Transverse colon (tissue), 4 donors: ENCODE measurements around the gene RIMOC1. TPM values are rescaled to one million over a fixed set of nuclear protein-coding genes. Genes with fewer than 3 reads are reported as not detected.

Experiments used
- DNase-seq: peaks from one replicate; pipeline ENCODE4 v3.0.0-alpha.2; 2019
- H3K27ac ChIP-seq, 4 donors: fragments of 200-600 bp; sonication (generic); 2 replicates each; pipeline ENCODE4 v1.5.1; 2016 to 2018; ENCODE audit warnings: inconsistent platforms in 4 of 4
- H3K27me3 ChIP-seq: fragments of 200-600 bp; sonication (generic); 2 replicates; pipeline ENCODE4 v1.5.1; 2017; ENCODE audit warnings: inconsistent platforms
- H3K36me3 ChIP-seq, 4 donors: fragments of 200-600 bp; sonication (generic); 2 replicates each; pipeline ENCODE4 v1.5.1; 2017 to 2019; ENCODE audit warnings: inconsistent platforms in 4 of 4
- H3K4me1 ChIP-seq, 4 donors: fragments of 200-600 bp; sonication (generic); 2 replicates each; pipeline ENCODE4 v1.5.1; 2017 to 2020; ENCODE audit warnings: inconsistent platforms in 4 of 4
- H3K4me3 ChIP-seq, 4 donors: fragments of 200-600 bp; sonication (generic); 1 replicate in 1 of 4; 2 replicates in 3 of 4; pipeline versions ENCODE4 v1.5.1 to v1.6.1; 2017 to 2019; ENCODE audit warnings: inconsistent platforms in 4 of 4
- H3K9me3 ChIP-seq, 2 donors: fragments of 200-600 bp; sonication (generic); 2 replicates each; pipeline ENCODE4 v1.5.1; 2017 to 2019; ENCODE audit warnings: inconsistent platforms in 2 of 2
- CTCF ChIP-seq, 5 experiments: fragments of 200-600 bp in 3 of 5; fragments of 450-650 bp in 2 of 5; sonication (generic) in 3 of 5; IDR thresholded peaks; 1 replicate in 2 of 5; 2 replicates in 3 of 5; pipeline ENCODE4 v1.5.1; 2016 to 2017; ENCODE audit warnings: antibody characterized with exemption in 5 of 5, inconsistent platforms in 3 of 5, mild to moderate bottlenecking in 2 of 5, moderate library complexity in 1 of 5
- EP300 ChIP-seq: sonication (generic); formaldehyde crosslinking; IDR thresholded peaks from one replicate; pipeline ENCODE4 v1.6.1; 2017; ENCODE audit warnings: antibody characterized with exemption, low read depth
- POLR2A ChIP-seq: fragments of 450-650 bp; IDR thresholded peaks from one replicate; pipeline ENCODE4 v1.6.1; 2016; ENCODE audit warnings: antibody characterized with exemption, mild to moderate bottlenecking, moderate library complexity
- POLR2AphosphoS5 ChIP-seq, 3 donors: sonication (generic); formaldehyde crosslinking; IDR thresholded peaks; one replicate each; pipeline ENCODE4 v1.6.1; 2016; ENCODE audit warnings: antibody characterized with exemption in 3 of 3
- WGBS, 2 donors: methylation state at CpG; one replicate each; pipeline ENCODE4 v1.1.5; 2018; ENCODE audit warnings: low coverage in 1 of 2; 5-methylcytosine and 5-hydroxymethylcytosine counted together
- in situ Hi-C, 4 donors: fragments of 200-750 bp; cut with MboI; loops; one replicate each; pipeline versions ENCODE4 v1.15.0 to v1.15.1; 2017; ENCODE audit warnings: low sequenced_read_pairs in 3 of 4, low pct_ligation_motif_present in 1 of 4, low pct_unique_long_range_greater_than_20kb in 1 of 4
- intact Hi-C: fragments of 100-400 bp; cut with DNase I; formaldehyde crosslinking; loops from one replicate; pipeline ENCODE4 v1.15.1; 2023; ENCODE audit warnings: low total_unique reads
- total RNA-seq, 4 donors: library from RNA; depleted of rRNA; stranded (reverse); fragments of >200 nt; gene quantifications; one replicate each; pipeline ENCODE4 v1.1.0, GENCODE V29; 2016

Gene RIMOC1
- total RNA-seq, 4 donors from 2014 or later, result 10.9 to 19.8 (median 15.6) TPM

DNA sequence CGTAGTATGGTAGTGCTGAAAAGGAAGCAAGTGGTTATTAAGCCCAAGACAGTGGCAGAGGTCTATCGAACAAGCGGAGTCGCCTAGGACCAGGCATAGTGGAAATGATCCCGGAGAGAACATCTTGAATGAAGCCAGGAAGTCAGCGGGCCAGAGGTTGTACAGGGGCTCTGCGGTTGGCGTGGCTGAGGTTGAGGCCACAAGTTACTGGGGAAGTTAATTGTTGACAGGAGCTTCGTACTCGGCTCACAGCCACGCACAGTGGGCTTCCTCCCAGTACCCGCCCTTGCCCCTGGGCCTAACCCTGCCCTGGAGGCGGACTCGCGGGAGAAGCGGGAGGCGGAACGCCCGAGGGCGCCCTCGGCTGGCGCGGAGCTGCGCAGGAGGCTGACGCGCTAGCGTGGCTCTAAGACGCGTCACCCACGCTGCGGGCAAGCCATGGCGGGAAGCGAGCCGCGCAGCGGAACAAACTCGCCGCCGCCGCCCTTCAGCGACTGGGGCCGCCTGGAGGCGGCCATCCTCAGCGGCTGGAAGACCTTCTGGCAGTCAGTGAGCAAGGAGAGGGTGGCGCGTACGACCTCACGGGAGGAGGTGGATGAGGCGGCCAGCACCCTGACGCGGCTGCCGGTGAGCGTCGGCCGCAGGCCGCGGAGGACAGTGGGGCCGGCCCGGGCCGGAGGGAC lies 20.9 kb downstream of the RIMOC1 start, which contains the start of gene FBXO4:
Gene FBXO4 (plus strand): TSS at position 410 of the 683 bp plus-strand sequence. CDS start 29 bp downstream, at position 439.
- intact Hi-C loops, result no loop called here
- H3K36me3 ChIP-seq, result peaks cover 0 to 5% (median 0%) of the 10 kb centered on the region in 4 donors
- peak; percentile 83 for TF ChIP-seq POLR2A
- peak; percentile 32 to 91 (median 79) for TF ChIP-seq POLR2AphosphoS5 (IDR thresholded peaks at IDR 0.05)
- no peak for TF ChIP-seq EP300
- peak in 4 of 5 experiments; percentile 37 to 57 (median 52) for TF ChIP-seq CTCF (IDR thresholded peaks at IDR 0.05)

GRCh38 chr5:41925555-41925951 lies 21.4 kb downstream of the RIMOC1 start:
- peaks cover 0 to 19% (median 4%) of the 10 kb centered on the region in 4 donors for H3K4me1 ChIP-seq
- no peaks in the 10 kb centered on the region for H3K27me3 ChIP-seq
- TF ChIP-seq POLR2AphosphoS5 (IDR thresholded peaks at IDR 0.05), result no peak
- no peak for TF ChIP-seq EP300
- no peak for TF ChIP-seq CTCF (IDR thresholded peaks at IDR 0.05)
- no peak for TF ChIP-seq POLR2A
- peak overlapping the region; percentile 88 to 99 (median 92) for H3K27ac ChIP-seq
- in situ Hi-C loops, result no loop called here
- H3K36me3 ChIP-seq, result peaks cover 0 to 2% (median 0%) of the 10 kb centered on the region in 4 donors
- DNase-seq, result no peak
- H3K9me3 ChIP-seq, result no peaks in the 10 kb centered on the region
- peak overlapping the region; percentile 62 to 94 (median 72) for H3K4me3 ChIP-seq
- intact Hi-C loops, result no loop called here
- 0 to 1% methylated on average over 5 to 15 of the region's 18 CpGs for WGBS, 2 donors

More for the DNA sequence above, 20.9 kb downstream of the RIMOC1 start, which contains the start of gene FBXO4:
- Histone ChIP-seq H3K9me3 (no peaks in the 10 kb centered on the region), H3K4me3 (peak within 1 kb of the TSS; percentile 62 to 94 (median 72)), H3K27ac (peak within 1 kb of the TSS; percentile 88 to 99 (median 92)), H3K27me3 (no peaks in the 10 kb centered on the region), H3K4me1 (peaks cover 0 to 19% (median 4%) of the 10 kb centered on the region in 4 donors)
- 1 to 10% methylated on average over 3 to 37 of the region's 60 CpGs for WGBS, 2 donors
- in situ Hi-C loops, result no loop called here
- peak; percentile 88 for DNase-seq

DNA sequence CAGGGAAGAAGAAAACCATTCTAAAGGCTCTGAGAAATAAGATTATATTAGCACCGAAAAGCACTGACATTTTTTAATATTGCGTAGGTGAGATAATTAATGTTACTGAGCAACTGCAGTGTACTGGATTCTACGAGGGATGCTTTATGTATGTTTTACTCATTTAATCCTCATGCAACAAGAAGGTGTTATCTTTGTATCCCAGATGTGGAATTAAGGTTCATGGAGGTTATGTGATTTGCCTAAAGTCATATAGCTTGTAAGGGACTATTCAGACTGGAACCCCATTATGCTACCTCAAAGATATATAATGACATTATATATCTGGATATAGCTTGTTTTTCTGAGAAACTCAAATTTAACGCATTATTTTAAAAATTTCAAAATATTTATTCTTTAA lies 23.5 kb downstream of the RIMOC1 start:
- H3K4me1 ChIP-seq, result peaks cover 0 to 19% (median 4%) of the 10 kb centered on the region in 4 donors
- H3K36me3 ChIP-seq, result no peaks in the 10 kb centered on the region
- intact Hi-C loops, result no loop called here
- H3K27ac ChIP-seq, result no peak overlapping the region
- H3K9me3 ChIP-seq, result no peaks in the 10 kb centered on the region
- in situ Hi-C loops, result no loop called here
- TF ChIP-seq POLR2A, result no peak
- TF ChIP-seq CTCF (IDR thresholded peaks at IDR 0.05), result no peak
- no peak for TF ChIP-seq EP300
- no peak for TF ChIP-seq POLR2AphosphoS5 (IDR thresholded peaks at IDR 0.05)
- 88 to 94% methylated on average over 4 of the region's 4 CpGs for WGBS, 2 donors
- H3K27me3 ChIP-seq, result no peaks in the 10 kb centered on the region
- H3K4me3 ChIP-seq, result no peak overlapping the region
- DNase-seq, result no peak

- H3K9me3 ChIP-seq, result no peaks in the 10 kb centered on the region
- no peak overlapping the region for H3K4me3 ChIP-seq
- no peaks in the 10 kb centered on the region for H3K27me3 ChIP-seq
- peaks cover 0 to 19% (median 4%) of the 10 kb centered on the region in 4 donors for H3K4me1 ChIP-seq
- H3K27ac ChIP-seq, result no peak overlapping the region
- H3K36me3 ChIP-seq, result peaks cover 0 to 3% (median 0%) of the 10 kb centered on the region in 4 donors
- intact Hi-C loops (no loop called here), in situ Hi-C loops (no loop called here)
- DNase-seq, result no peak
- TF ChIP-seq CTCF (IDR thresholded peaks at IDR 0.05) (no peak), POLR2AphosphoS5 (IDR thresholded peaks at IDR 0.05) (no peak), POLR2A (no peak), EP300 (no peak)
Measured at GRCh38 chr5:41929035-41929434, 24.9 kb downstream of the RIMOC1 start.
